ENCODE data around the gene C3orf20.

The C3orf20 gene

GRCh38 chr3:14814411-14814871 is 139.5 kb downstream of the C3orf20 start:
- no peak for DNase-seq (ENCODE audit: low read depth in 3 of 3)

DNA sequence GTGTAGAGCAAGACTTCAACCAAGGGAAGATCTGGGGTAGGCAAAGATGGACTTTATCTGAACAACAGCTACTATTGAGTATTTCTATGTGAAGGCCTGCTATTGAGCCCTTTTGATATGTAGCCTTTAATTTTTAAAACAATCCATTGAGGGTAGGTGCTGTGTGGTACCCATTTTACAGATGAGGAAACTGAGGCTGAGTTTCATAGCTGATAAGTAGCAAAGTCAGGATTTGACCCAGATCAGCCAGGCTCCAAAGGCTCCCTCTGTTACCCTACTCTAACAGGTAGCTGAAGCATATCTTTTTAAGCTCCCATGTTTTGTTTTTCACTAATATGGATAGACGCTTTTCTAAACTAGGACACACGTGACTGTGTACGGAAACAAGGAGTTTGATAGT is 141.4 kb downstream of the C3orf20 start:
- DNase-seq (ENCODE audit: low read depth in 3 of 3) = no peak

DNA sequence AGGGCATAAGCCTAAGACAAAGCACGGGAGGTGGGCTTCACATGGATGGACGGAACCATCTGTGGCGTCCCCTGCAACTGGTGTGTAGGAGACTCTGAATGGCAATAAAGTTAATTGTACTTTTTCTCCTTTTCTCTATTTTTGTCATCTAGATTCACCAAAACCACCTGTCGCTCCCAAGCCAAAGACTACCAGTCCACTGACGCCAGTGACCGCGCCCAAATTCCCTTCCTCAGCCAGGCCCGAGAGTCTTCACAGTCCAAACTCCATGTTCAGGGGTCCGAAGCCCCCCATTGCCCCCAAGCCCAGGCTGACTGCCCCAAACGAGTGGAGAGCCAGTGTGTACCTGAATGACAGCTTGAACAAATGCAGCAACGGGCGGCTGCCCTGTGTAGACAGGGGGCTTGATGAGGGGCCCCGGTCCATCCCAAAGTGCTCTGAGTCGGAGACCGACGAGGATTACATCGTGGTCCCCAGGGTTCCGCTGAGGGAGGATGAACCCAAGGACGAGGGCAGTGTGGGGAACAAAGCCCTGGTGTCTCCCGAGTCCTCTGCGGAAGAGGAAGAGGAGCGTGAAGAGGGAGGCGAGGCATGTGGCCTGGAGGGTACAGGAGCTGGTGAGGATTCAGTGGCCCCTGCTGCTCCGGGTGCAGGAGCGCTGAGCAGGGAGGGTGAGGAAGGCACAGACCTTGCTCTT is 144.0 kb downstream of the C3orf20 start, which contains the start of gene FGD5:
Gene FGD5 (plus strand): TSS at position 159 of the 697 bp plus-strand sequence. CDS start 110 bp downstream, at position 269.
- no peak for DNase-seq (ENCODE audit: low read depth in 3 of 3)

- no peak for DNase-seq (ENCODE audit: low read depth in 3 of 3)
These were observed 144.7 kb downstream of the C3orf20 start for GRCh38 chr3:14819671-14820070.

DNA sequence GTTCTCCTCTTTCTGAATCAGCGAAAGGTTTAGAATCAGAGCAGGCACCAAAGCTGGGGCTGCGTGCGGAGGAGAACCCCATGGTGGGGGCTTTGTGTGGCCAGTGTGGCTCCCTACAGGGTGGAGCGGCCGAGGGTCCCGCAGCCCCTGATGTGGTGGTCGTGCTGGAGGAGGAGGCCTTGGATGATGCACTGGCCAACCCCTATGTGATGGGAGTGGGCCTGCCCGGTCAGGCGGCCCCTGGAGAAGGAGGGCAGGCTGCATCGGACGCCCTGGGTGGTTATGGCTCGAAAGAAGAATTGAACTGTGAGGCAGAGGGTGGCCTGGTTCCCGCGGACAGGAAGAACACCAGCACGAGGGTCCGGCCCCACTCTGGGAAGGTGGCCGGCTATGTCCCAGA is 145.2 kb downstream of the C3orf20 start:
- no peak for DNase-seq (ENCODE audit: low read depth in 3 of 3)

GRCh38 chr3:14821151-14821550 is 146.2 kb downstream of the C3orf20 start:
- DNase-seq (ENCODE audit: low read depth in 3 of 3) = no peak

DNA sequence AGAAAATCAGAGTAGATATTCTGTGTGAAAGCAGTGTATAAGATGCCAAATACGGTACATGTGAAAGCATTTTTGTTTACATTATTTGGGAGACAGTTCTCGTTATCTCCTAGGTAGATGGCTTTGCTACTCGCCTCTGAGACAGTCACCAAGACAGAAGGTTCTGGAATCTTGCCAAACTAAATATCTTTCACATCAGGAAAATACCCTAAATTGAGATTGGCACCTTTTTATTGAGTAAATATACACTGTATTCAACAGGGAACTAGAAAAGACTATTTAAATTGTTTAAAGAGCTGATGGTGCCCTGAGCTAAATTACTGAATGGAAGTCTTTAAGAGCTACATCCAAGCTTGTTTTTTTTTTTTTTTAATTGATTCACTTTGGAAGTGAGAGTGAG is 147.2 kb downstream of the C3orf20 start:
- DNase-seq (ENCODE audit: low read depth in 3 of 3) = no peak

All from stimulated activated CD4-positive, alpha-beta T cell treated with anti-CD3 and anti-CD28 coated beads, TNF-alpha, amount 100 ng/mL, for 24 hours (primary cell).